Stimulated activated CD4-positive, alpha-beta T cell treated with anti-CD3 and anti-CD28 coated beads, Interleukin-2, amount 100 ng/mL, for 24 hours (primary cell): ENCODE data around the gene SH2B3.
"Not testable (repeated sequence)": the region's sequence is repeated elsewhere in the genome, so short reads cannot be mapped to it uniquely, and the experiment has no call there.

Source experiments
- DNase-seq, 2 donors: peaks; one replicate each; pipeline ENCODE4 v3.0.0-alpha.2; 2020

The SH2B3 gene

GRCh38 chr12:111387747-111388323 is 17.9 kb upstream of the SH2B3 start:
- no peak for DNase-seq

- no peak for DNase-seq
Observed at GRCh38 chr12:111389635-111390034, 16.1 kb upstream of the SH2B3 start.

GRCh38 chr12:111390910-111391309 is 14.8 kb upstream of the SH2B3 start:
- DNase-seq = no peak

DNA sequence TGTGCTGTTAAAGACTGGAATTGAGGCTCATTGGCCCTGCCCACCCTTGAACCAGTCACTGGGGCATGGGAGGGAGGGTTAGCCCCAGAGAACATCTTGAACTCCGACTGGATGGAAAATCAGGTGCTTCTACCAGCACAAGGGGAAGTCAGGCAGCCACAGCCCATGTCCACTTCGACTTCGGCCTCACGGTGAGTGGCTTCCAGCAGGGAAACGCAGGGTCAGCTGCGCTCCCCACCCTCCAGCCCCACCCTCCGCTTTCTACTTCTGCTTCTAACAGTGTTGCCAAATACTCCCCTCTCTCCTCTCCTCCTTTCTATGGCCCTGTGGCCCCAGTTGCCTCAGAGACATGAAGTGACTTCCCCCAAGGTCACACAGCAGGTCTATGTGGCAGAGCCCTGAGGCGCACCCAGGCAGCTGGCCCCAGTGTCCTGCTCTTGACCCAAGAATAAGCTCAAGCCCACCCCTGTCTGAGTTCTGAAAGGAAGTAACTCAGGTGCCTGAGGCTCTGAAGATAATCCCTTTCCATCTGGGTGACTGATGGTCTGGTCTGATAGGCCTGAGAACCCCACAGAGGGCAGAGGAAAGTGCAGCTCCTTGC is 11.9 kb upstream of the SH2B3 start:
- DNase-seq = no peak

DNA sequence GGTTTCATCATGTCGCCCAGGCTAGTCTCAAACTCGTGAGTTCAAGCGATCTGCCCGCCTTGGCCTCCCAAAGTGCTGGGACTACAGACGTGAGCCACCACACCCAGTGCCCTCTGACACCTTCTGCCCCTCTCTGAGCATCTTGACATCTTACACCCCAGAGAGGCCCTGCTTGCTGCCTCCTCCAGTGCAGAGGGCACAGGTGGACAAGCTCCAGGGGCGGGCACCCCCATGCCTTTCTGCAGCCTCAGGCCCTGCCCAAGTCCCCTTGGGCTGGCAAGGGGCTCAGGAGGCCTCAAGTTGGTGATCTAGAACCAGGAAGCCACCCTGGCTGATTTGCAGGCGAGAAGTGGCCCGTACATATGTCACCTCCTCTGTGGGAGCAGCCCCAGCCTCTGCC is 11.2 kb upstream of the SH2B3 start:
- no peak for DNase-seq

GRCh38 chr12:111395336-111396187 is 10.2 kb upstream of the SH2B3 start:
- DNase-seq = no peak

DNA sequence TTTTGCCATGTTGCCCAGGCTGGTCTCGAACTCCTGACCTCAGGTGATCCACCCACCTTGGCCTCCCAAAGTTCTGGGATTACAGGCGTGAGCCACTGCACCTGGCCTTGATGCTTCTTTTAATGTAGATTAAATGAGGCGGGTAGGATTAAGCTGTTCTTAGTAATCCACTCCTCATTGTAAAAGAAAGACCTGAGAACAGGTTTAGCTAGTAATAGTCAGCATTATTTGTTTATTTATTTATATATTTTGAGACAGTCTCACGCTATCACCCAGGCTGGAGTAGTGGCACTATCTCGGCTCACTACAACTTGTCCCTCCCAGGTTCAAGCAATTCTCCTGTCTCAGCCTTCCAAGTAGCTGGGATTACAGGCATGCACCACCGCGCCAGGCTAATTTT is 9.5 kb upstream of the SH2B3 start:
- DNase-seq = not testable (repeated sequence)

- DNase-seq = peak; percentile 93
Observed at GRCh38 chr12:111396726-111397445, 8.8 kb upstream of the SH2B3 start.

DNA sequence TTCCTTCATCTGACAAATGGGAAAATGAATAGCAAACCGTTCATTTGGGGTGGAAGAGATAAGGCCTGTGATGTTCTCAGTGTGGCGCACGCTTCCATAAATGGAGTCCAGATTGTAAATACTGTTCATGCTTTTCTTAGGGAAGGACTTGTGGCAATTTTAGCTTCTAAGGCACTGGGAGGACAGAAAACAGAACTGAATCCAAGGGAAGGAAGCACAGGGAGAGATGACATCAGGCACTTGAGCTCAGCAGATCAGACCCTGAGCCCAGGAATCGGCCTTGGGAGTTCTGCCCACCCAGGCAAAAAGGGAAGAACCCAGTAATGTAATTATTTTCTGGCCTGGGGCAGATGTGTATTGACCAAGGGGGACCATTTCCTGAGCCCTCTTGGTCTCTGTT is 7.2 kb upstream of the SH2B3 start:
- DNase-seq = no peak

DNA sequence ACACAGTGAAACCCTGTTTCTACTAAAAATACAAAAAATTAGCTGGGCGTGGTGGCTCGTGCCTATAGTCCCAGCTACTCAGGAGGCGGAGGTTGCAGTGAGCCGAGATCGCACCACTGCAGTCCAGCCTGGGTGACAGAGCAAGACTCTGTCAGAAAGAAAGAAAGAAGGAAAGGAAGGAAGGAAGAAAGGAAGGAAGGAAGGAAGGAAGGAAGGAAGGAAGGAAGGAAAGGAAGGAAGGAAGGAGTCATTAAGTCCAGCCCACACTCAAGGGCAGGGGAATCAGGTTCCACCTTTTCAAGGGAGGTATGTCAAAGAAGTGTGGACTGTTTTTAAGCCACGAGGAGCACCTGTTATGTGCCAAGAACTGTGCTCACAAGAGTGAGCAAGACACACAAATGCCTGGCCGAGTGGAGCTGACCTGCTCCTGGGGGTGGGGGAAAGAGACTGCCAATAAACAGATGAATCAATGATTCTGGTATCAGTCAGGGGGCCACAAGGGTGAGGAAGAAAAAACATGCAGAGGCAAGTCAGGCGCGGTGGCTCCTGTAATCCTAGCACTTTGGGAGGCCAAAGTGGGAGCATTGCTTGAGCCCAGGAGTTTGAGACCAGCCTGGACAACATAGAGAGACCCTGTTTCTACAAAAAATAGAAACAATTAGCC is 5.8 kb upstream of the SH2B3 start:
- DNase-seq = not testable (repeated sequence)

GRCh38 chr12:111401167-111401605 is 4.5 kb upstream of the SH2B3 start:
- DNase-seq = no peak

GRCh38 chr12:111402490-111402824 is 3.3 kb upstream of the SH2B3 start:
- DNase-seq = not testable (repeated sequence)

DNA sequence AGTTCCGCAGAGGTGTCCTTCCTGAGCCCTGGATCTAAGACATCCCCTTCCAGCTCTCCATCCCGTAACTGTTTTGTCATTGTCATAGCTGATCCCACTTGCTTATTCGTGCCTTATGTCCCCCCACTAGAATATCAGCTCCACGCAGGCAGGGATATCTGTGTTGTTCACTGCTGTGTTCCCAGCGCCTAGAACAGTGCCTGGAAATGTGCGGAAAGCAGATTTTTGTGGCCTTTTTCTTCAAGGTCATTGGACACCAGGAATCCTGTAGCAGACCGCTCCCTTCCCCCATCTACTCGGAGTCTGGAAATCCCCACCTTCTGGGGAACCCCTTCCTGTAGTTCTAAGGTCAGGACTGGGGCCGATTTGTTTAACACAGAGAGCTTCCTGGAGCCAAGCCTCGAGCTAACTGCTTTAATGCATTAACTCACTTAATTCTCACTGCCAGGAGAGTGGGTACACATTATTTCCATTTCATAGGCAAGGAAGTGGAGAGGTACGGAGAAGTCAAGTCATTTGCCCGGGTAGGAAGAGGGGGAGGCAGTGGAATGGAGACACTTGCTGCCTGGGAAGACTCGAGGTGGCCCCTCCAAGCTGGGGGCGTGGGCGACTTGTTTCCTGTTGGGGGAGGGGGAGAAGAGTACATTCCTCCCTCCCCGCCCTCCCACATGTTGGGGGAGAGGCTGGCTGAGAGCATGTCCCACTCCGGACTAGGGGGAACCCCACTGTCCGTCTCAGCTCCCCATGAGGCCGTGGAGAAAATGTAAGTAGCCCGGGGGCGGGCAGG is 1.2 kb upstream of the SH2B3 start:
- DNase-seq = peak; percentile 75 to 79

DNA sequence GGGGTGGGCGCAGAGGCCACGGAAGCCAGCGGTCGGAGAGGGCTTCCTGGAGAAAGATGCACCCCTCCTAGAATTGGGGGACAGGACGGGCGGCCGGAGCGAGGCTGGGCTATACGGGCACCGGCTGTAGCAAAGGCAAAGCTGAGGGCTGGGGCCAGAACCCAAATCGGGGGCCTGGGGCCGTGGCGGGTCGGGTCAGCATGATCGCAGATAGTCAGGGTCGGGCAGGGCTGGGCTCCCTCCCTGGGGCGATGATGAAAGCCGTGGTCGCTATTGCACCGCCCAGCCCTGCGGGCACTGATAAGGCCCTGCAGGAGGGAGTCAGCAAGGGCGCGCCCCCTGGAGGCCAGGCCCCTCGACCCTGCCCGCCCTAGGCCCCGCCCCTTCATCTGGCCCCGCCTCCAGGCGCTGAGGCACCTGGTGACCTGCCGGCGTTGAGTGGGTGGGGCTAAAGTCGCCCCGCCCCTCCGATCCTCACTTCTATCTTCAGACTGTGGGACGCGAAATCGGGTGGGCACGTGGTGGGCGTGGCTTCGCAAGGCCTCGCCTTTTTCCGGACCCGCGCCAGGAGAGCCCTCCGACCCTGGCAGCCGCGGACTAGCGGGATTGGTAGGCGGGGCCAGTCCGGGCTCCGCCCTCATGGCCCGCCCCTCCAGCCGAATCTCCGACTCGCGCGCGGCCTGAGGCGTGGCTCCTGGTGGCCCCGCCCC is 419 bp upstream of the SH2B3 start:
- peak; percentile 99 to 100 for DNase-seq

- peak; percentile 60 to 66 for DNase-seq
Observed at GRCh38 chr12:111406474-111407376, 1.0 kb downstream of the SH2B3 start.

DNA sequence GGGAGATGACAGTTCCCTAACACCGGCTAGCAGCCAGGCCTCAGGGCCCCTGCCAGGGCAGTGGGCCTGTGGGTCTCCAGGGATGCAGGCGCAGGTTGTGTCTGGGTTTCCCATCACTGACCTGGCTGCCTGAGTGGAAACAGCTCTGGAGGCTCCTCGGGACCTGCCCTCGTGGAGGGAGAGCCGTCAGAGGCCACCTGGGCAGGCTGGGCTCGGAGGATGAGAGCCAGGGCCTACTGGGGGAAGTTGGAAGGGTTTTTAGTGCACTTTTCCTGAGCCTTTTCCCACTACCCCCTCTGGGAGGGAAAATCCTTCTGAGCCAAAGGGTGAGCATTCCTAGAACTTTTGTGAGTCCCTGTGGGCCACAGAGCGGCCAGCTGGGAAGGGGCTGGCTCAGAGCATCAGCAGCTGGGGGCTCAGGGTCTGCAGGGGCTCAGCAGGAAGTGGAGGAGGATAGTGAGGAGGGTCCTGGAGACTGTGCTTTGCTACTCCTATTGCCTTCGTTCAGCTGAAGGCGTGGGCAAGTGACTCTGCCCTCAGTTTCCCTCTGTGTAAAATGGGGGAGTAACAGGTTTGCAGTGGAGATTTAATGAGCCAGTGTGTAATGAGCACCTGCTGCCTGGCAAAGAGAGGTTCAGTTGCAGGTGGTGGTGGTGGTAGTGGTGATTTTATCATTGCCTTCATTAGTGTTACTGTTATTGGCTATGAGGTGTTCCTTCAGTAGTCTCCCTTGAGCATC is 1.8 kb downstream of the SH2B3 start:
- DNase-seq = no peak

DNA sequence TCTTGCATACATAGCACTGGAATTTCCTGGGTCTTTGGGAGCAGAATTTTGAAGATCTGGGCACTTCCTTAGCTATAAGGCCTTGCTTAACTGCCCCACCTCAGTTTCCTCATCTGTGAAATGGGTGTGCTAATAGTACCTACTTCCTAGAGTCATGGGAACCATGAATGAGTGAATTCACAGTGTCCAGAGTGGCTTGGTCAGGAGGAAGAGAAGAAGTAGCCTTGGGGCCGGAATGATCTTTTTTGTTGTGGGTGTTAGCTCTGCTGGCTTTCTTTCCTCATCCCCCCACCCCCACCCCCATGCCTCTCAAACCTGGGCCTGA is 2.4 kb downstream of the SH2B3 start:
- DNase-seq = no peak

DNA sequence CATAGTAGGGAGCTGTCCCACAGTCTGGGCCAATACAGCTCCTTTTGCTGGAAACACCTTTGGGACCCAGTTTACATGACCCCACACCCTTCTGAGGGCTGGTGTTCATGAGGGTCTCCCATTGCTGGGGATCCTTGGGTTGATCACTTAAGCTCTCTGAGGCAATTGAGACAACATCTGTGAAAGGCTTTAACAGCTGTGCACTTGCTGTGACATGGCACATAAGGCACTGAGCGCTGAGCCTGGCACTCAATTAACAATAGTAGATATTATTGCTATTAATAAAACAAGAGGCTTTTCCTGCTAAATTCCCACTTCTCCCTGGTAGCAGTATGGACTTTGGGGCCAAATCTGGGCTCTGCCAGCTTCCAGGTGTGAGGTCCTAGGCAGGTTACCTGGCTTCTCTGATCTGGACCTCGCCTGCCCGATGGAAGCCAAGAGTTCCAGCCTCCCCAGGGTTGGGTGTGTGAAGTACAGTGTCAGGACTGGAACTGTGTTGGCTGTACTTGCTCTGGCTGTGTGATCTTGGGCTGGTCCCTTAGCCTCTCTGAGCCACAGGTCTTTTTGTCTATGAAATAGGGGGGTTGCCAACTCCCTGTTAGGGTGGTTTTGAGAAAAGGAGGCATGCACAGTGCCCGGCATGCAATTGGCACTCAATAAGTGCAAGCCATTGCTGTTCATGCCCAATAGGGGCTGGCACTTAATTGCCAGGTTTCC is 3.1 kb downstream of the SH2B3 start:
- no peak for DNase-seq

GRCh38 chr12:111409403-111409779 is 3.7 kb downstream of the SH2B3 start:
- no peak for DNase-seq
